HepG2 (cell line): ENCODE measurements around the gene NLRX1.

Experiments used
- MTA3 ChIP-seq: sonication (generic); formaldehyde crosslinking; IDR thresholded peaks from 2 replicates; pipeline ENCODE4 v1.4.0; 2020; ENCODE audit warnings: missing genetic modification reagents
- ZNF569 ChIP-seq: sonication (generic); formaldehyde crosslinking; IDR thresholded peaks from 2 replicates; pipeline ENCODE4 v1.5.0; 2020; ENCODE audit warnings: mild to moderate bottlenecking, missing genetic modification reagents, moderate library complexity, borderline replicate concordance

GRCh38 chr11:119222308-119222707, 53.8 kb downstream of the NLRX1 start:
- TF ChIP-seq ZNF569 (CRISPR knock-in tag) (no peak), MTA3 (CRISPR knock-in tag) (no peak)
